Fibroblast of villous mesenchyme (primary cell): Measurements from ENCODE around the gene KIAA0930. TPM values are rescaled to one million over a fixed set of nuclear protein-coding genes. Genes with fewer than 3 reads are reported as not detected.

Experiments used
- DNase-seq: peaks from one replicate; pipeline ENCODE4 v3.0.0-alpha.2; 2010; ENCODE audit warnings: low read depth
- H3K4me3 ChIP-seq: 2 replicates; pipeline ENCODE4 v1.5.1; 2011; ENCODE audit warnings: low read depth, mild to moderate bottlenecking, low read length
- total RNA-seq: library from RNA; depleted of rRNA; stranded (reverse); fragments of >200 nt; gene quantifications from 2 replicates; pipeline ENCODE4 v1.2.3, GENCODE V29; 2012
- TF ChIP-seq, protein P1 (sequence below): IDR thresholded peaks from 2 replicates; pipeline ENCODE4 v1.5.1; 2012; ENCODE audit warnings: low read depth, mild to moderate bottlenecking, low read length; ENCODE audit not compliant: insufficient read depth

KIAA0930 gene
- total RNA-seq, 1 donor, result 44.5 TPM

DNA sequence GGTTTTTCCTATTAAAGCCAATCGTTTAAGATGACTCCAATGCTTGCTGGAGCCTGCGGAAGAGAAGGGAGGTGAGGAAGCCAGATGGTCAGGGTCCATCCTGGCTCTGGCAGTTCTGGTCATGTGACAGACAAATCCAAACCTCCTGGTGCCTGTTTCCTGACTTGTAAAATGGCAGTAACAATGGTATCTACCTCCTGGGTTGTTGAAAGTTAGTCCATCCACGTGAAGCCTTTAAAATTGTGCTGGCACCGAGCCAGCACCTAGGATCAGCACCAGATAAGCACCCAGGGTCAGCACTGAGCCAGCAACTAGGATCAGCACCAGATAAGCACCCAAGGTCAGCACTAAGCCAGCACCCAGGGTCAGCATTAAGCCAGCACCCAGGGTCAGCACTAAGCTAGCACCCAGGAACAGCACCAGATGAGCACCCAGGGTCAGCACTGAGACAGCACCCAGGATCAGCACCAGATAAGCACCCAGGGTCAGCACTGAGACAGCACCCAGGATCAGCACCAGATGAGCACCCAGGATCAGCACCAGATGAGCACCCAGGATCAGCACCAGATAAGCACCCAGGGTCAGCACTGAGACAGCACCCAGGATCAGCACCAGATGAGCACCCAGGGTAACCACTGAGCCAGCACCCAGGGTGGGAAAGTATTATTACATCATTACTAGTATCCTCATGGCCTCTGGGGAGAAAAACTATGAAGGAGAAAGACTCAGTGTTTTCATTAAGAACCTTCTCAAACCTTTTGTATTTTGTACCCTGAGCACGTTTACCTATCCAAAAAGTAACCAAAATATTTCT lies 17.2 kb downstream of the KIAA0930 start:
- no peak overlapping the region for H3K4me3 ChIP-seq
- no peak for DNase-seq
- TF ChIP-seq, protein P1, sequence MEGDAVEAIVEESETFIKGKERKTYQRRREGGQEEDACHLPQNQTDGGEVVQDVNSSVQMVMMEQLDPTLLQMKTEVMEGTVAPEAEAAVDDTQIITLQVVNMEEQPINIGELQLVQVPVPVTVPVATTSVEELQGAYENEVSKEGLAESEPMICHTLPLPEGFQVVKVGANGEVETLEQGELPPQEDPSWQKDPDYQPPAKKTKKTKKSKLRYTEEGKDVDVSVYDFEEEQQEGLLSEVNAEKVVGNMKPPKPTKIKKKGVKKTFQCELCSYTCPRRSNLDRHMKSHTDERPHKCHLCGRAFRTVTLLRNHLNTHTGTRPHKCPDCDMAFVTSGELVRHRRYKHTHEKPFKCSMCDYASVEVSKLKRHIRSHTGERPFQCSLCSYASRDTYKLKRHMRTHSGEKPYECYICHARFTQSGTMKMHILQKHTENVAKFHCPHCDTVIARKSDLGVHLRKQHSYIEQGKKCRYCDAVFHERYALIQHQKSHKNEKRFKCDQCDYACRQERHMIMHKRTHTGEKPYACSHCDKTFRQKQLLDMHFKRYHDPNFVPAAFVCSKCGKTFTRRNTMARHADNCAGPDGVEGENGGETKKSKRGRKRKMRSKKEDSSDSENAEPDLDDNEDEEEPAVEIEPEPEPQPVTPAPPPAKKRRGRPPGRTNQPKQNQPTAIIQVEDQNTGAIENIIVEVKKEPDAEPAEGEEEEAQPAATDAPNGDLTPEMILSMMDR, result no peak

DNA sequence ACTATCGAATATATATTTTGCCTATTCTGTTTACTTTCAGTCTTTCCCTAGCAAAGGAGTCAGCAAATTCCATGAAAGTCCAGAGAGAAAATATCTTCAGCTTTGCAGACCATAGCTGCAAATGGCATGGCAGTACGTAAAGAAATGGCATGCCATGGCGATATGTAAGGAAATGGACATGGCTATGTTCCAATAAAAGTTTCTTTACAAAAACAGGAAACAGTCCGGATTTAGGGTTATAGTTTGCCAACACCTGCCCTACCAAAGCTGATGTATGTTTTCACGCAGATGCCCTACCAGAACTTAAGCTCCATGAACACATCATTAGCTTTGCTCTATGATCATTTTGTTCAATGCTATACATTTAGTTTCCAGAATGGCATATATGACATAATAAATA lies 19.5 kb downstream of the KIAA0930 start:
- H3K4me3 ChIP-seq, result no peak overlapping the region
- TF ChIP-seq, protein P1, result no peak
- no peak for DNase-seq

DNA sequence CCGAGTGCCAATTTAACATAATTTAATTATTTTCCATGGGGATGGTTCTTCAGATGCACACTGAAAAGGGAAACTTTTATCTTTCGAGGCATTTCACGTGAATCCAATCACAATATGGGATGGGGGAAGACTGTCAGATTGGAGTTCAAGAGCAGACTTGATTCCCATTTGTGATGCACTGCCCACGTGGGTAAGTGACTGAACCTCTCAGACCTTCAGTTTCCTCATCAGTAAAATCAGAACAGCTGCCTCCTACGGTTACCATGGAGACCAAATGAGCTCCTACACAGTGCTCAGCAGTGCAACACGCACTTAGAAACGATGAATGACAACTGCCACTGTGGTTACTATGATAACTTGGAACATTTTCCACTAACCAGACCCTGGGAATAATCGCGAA lies 21.7 kb downstream of the KIAA0930 start:
- TF ChIP-seq, protein P1, result no peak
- no peak for DNase-seq
- H3K4me3 ChIP-seq, result no peak overlapping the region

DNA sequence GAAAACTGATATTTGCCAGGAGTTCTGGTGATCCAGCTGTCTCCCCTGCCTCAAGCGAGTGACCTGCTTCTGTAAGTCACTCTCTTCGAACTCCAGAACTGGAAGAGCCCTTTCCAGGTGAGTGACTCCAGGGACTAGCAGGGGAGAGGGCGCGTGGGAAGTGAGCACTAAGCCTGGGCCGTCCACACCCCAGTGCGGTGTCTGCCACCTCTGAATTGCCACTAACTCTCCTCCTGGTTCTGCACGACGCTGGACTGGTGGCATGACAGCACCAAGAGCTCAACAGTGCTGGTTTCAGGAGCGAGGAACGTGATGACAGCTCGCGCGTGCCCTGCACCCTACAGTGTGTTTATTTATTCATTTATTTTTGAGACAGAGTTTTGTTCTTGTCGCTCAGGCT lies 22.9 kb downstream of the KIAA0930 start:
- H3K4me3 ChIP-seq, result no peak overlapping the region
- DNase-seq, result no peak
- TF ChIP-seq, protein P1, result no peak

DNA sequence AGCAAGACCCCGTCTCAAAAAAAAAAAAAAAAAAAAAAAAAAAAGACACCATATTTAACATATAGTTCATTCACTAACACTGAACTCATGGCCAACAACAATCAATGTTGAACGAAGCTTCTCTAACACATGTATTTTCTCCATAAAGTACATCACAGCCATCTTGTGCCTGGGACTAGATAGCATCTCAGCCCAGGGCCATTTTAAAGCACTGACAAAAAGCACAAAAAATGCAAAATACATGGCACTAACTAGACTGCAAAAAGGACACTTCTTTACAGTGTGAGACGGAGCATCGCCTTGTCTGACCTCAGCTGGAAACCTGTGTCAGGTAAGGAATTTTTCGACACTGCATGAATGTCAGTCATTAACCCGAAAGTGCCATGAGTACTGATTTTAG lies 23.3 kb downstream of the KIAA0930 start:
- DNase-seq, result no peak
- TF ChIP-seq, protein P1, result no peak
- no peak overlapping the region for H3K4me3 ChIP-seq

DNA sequence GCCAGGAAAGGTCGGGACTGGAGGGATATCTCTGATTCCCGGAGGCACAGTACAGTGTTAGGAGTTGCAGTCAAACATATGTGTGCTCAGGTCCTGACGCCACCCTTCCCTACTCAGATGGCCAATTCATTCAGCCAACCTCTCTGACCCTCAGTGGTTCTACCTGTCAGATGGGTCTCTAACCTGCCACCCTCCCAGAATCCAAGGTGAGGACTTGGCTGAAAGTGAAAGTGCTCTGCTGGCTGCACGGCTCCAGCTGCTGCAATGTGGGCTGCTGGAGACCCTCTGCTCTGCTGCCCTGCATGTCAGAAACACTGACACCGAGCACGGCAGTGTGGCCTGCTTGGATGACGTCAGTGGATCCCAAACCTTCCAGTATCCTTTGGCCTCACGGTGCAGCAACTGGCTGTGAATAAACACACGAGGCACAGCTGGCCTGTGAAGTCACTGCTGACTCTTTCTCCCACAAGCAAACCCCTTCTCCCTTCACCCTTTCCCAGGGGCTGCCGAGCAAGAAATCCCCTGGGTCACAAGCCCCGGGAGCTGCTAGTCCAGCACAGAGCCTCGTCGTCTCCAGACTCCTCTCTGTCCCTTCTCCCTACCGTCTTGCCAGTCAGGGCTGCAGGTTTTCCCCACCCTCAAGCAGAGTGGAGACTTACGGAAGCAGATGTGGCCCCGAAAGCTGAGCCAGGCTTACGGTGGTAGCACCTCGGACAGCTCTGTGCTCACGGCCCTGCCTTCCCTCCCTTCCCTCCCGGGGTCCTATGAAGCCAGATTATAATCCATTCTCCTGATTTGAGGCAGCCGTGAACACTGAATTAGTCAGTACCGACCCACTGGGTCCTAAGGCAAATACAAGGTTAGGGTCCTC lies 24.3 kb downstream of the KIAA0930 start:
- DNase-seq, result peak; percentile 89
- TF ChIP-seq, protein P1, result no peak
- H3K4me3 ChIP-seq, result peak overlapping the region; percentile 9
